GM21825 (cell line): ENCODE measurements around the gene SLC1A4.

Experiments
- ATAC-seq: cut with Tn5 transposase; IDR thresholded peaks from one replicate; pipeline ENCODE4 v1.9.1; 2021; ENCODE audit warnings: mild to moderate bottlenecking, moderate library complexity; ENCODE audit not compliant: unreplicated experiment

SLC1A4 gene

GRCh38 chr2:65049010-65049639 is 59.9 kb downstream of the SLC1A4 start:
- ATAC-seq = no peak

DNA sequence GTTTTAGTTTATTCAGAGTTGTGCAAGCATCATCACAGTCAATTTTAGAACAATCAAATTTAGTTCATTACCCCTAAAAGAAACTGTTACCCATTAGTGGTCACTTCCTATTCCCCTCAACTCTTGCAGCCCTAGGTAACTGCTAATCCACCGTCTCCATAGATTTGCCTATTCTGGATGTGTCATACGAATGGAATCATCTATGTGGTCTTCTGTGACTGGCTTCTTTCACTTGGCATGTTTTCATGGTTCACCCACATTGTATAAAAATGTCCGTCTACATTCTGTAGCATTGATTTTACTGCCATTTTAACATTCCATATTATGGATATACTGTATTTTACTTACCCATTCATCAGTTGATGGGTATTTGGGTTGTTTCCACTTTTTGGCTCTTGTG is 61.7 kb downstream of the SLC1A4 start:
- no peak for ATAC-seq

DNA sequence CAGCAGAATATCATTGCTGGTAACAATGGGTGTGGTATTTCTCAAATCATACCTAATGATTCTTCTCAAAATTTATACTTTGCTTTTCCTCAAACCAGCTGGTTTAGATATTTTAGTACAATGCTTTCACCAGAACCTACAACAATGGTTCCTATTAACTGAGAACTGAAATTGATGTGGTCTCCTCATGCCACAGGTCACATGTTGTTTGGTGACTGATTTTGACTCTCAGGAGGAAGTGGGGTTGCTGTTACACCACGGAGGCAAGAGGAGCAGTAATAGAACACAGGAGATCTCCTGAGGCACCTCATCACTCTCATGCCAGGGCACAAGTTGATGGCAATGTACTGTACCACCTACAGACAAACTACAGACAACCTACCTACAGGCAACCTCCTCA is 64.0 kb downstream of the SLC1A4 start:
- peak; percentile 48 for ATAC-seq

GRCh38 chr2:65054749-65055421 is 65.7 kb downstream of the SLC1A4 start:
- ATAC-seq = no peak

- peak; percentile 32 for ATAC-seq
Observed at GRCh38 chr2:65055422-65056214, 66.4 kb downstream of the SLC1A4 start.

GRCh38 chr2:65056215-65057053 is 67.2 kb downstream of the SLC1A4 start, which contains the start of gene CEP68:
TSS of gene CEP68 (plus strand) at chr2:65056416. CDS start at chr2:65069445, 13,029 bp downstream.
- ATAC-seq = peak; percentile 78

DNA sequence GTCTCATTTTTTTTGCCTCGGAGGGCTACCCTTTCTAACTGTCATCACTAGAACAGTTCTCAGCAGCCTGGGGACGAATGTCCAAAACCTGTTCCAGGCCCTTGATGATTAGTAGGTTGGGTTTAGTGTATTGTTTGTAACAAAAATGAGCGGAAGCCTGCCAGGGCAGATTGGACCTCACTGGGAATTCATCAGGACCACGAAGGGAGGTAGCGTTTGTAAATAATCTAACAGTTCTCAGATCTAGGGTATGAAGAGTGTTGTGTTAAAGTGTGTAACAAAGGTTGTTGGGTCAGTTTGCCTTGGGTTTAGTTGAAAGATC is 67.8 kb downstream of the SLC1A4 start:
- no peak for ATAC-seq

DNA sequence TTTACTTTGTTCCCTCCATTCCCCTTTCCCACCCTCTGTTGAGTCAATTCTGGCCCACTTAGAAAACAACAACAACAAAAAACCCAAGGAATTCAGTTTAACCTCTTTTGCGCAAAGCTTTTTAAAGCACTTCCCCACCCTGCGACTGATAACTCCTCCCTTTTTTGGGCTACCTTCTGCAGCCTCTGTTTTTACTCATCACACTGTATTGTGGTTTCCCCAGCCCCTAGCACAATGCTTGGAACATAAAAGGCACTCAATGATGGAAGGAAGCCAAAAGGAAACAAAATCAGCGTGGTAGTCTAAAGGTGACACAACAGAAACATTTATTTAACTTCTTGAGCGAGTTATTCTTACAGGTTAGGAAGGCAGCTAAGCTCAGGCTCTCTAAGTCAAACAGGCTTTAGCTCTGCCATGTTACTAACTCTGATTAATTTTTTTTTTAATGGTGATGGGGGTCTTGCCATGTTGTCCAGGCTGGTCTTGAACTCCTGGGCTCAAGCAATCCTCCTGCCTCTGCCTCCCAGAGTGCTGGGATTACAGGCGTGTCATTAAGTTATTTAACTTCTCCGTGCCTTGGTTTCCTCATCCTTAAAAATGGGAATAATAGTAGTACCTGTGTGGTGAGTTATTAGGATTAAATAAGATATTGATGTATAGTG is 68.3 kb downstream of the SLC1A4 start:
- ATAC-seq = peak; percentile 21

- ATAC-seq = no peak
Observed at GRCh38 chr2:65059071-65059470, 69.9 kb downstream of the SLC1A4 start.

DNA sequence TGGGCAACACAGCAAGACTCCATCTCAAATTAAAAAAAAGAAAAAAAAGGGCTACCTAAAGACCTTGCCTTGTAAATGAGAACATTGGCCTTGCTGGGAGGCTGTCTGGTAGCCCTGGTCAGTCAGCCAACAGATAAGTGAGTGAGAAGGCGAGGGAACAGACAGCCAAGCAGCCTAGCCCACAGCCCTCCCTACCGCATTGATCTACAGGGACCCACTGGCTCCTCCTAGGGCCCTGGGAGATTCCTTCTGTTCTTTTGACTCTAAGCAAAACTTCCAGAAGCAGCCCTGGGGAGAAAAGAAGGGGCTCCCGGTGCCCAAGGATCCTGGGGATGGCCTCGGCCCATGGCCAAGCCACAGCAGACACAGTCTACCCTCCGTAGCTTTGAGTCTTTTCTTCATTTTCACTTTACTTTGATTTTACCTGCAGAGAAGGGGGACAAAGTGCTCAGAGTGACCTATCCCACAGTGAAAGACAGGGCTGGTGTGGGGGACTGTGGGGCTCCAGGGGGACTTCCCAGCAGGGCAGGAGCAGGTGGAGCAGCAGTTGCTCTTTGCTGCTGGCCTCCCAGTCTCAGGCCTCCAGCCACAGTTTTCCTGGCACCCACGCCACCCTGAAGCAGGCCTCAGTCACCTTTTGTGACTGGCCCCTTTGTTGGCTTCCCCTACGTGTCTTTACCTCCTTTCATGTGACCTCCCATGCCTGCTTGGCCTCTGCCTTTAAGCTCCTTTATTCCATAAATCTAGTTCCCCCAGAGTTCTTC is 72.1 kb downstream of the SLC1A4 start:
- ATAC-seq = no peak

DNA sequence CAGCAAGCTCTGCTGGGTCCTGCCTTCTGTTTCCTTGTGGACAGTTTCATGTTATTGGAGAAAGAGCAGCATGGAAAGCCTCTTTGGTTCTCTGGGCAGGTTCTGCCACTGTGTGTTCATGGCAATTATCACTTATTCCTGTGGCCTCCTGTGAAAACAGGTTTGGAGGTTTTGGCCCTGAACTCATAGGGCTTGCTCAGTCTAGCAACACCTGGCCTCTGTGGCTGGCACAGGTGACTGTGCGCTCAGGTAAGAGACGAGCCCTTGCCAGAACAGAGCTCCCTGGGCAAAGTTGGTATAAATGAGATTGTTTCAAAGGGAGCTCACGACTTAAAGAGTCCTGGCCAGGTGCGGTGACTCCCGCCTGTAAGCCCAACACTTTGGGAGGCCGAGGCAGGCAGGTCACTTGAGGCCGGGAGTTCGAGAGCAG is 72.7 kb downstream of the SLC1A4 start:
- no peak for ATAC-seq

DNA sequence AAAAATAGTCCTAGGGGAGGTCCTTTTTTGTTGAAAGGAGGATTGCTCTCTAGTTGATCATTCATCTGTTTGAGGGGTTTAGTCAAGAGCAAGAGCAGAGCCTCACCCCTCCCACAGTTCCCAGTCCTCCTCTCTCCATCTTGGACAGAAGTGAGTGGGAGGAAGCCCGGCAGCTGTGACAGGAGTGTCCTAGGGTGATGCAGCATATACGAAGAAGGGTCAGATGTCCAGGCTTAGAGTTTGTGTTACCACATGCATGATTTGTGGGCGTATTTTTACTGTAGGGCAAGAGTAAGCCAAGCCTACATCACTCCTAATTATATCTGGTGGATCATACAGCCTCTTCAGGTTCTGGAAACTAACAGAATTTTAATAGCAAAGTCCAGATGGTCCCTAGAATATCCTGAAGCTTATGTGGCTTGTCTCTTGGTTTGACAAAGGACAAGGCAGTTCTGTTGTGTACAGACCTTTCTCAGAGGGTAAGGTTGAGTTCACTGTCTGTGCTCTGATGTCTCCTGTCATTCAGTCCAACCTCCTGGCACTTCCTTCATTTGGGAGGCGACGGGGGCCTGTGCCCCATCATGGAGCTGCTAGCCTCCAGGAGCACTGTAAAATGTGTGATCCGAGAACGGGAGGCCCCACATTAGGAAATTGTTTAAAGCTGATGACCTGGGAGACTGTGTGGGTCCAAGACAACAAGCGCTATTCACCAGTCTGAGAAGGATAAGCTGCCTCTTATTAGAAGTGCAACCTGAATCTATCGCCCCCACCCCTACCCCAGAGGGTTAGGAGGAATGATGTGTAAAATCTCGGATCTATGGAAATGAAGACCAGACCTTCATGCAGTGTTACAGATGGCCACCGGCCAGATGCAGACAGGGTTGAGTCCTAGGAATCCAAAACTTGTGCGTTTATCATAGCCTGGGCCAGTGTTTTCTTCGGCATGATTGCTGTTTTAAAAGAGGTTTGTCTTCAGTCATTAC is 73.9 kb downstream of the SLC1A4 start:
- no peak for ATAC-seq

GRCh38 chr2:65064728-65065552 is 75.7 kb downstream of the SLC1A4 start:
- peak; percentile 67 for ATAC-seq

DNA sequence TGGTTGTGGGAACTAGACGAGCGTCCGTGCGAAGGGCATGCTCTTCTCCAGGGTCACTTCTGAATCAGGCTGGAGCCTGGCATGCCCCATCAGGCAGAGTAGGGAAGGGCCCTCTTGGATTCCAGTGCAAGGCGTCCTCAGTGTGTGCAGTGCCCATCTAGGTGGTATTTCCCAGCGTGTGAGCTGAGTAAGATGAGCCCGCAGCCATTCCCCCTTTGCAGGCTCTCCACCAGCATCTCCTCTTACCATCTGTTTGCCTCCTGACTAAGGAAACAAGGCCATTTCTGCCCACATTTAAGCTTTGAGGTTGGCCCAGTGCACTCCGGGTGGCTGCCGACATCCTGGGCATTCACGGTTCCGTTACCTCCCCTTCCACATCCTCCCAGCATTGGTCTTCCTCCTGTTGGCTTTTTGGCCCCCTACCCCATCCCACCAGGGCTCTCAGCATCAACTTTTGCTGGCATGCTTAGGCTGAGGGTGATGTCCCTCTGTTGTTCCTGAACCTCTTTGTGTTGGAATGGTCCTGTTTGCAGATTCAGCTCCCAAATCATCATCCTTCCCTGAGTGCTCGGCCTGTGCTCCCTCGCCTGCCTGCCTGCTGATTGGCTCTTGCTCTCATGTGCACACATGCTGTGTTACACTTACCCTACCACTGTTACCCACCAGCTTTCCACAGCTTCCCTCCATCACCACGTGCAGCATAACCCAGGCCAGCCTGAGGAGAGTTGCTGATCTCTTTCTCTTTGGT is 78.8 kb downstream of the SLC1A4 start:
- no peak for ATAC-seq

- ATAC-seq = no peak
Observed at GRCh38 chr2:65069439-65069824, 80.2 kb downstream of the SLC1A4 start.

DNA sequence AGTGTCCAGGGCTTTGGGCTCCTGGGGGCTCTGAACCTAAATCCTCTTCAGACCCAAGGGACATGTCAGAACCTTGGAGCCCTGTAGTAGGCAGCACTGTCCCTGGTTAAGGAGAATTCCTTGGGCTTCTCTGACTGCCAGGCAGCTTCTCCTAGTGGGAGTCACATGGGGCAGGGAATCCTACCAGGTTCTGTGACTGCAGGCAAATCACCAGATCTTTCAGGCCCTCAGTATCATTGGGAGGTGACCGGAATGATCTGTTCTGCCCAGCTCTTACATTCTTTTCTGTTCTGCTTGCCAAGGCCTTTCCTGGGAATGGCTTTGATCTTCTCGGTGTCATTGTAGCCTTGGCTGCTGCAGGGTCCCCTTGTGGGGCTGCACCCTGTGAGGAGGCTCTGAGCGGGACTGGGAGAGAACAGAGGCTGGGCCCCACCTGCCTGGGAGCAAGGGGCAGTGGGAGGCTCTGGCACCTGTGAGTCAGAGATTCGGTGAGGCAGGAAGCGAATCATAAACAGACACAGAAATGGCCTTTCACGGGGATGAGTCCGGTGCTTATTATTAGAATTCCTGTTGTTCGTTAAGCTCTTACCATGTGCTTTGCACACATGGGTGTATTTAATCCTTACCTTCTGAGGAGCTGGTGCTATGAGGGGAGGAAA is 81.1 kb downstream of the SLC1A4 start:
- no peak for ATAC-seq

DNA sequence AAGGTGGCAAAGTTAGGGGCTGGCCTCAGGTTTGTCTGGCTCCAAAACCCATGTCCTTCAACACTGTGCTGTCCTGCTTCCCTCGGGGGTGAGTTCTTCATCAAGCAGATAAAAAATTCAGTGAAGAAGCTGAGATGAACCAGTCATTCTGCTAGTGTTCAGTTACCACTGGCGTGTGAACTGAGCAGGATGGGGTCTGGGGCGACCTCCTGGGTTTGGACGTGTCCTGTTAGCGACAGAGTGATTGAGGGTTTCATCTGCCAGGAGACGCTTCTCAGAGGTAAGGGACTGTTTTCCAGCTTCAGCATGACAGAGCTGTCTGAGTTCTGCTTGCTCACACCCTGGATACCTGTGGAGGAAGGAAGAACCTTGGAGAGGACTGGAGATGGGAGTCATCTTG is 81.7 kb downstream of the SLC1A4 start:
- no peak for ATAC-seq
